ENCODE results near the gene ERCC6.

Gene ERCC6

GRCh38 chr10:49505589-49505988 is 33.3 kb downstream of the ERCC6 start:
- no peak for TF ChIP-seq CTCF (conservative IDR thresholded peaks at IDR 0.05; ENCODE audit: low read depth, low read length)
- DNase-seq (ENCODE audit: low read depth) = no peak
- no peak overlapping the region for H3K4me3 ChIP-seq (ENCODE audit: low read depth, low read length)

DNA sequence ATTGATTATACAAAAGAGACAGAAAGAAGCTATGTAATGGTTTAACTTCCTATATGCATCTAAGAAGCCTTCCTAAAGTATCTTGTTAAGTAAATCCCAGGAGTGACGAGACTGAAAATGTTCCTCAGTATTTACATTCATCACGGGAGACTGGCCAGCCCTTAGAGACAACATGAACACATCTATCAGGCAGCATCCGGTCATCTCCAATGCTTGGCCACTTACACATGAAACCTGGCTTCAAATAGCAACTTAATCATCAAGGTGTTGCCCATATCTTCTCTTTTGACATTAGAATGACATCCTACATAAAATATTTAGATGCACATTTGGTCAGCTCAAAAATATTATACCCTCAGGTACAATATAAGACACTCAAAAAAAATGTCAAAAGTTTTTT is 33.8 kb downstream of the ERCC6 start:
- no peak for TF ChIP-seq CTCF (conservative IDR thresholded peaks at IDR 0.05; ENCODE audit: low read depth, low read length)
- DNase-seq (ENCODE audit: low read depth) = no peak
- H3K4me3 ChIP-seq (ENCODE audit: low read depth, low read length) = no peak overlapping the region

GRCh38 chr10:49504528-49504927 is 34.4 kb downstream of the ERCC6 start:
- no peak overlapping the region for H3K4me3 ChIP-seq (ENCODE audit: low read depth, low read length)
- TF ChIP-seq CTCF (conservative IDR thresholded peaks at IDR 0.05; ENCODE audit: low read depth, low read length) = no peak
- no peak for DNase-seq (ENCODE audit: low read depth)

DNA sequence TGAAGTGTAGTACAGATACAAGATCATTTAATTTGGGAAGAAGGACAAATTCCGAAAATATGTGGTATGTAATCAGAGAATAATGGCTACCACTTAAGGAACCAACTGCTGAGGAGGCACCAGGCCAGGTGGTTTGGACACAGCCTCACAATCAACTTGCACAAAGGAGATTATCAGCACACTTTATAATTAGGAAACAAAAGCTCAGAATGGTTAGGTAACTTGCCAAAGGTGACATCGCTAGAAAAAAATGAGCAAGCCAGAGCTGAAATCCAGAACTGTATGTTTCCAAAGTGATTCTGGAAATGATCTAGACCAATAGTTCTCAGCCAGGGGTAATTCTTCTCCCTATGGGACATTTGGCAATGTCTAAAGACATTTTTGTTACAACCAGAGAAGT is 36.6 kb downstream of the ERCC6 start:
- TF ChIP-seq CTCF (conservative IDR thresholded peaks at IDR 0.05; ENCODE audit: low read depth, low read length) = no peak
- no peak overlapping the region for H3K4me3 ChIP-seq (ENCODE audit: low read depth, low read length)
- DNase-seq (ENCODE audit: low read depth) = peak; percentile 47

- no peak for DNase-seq (ENCODE audit: low read depth)
- TF ChIP-seq CTCF (conservative IDR thresholded peaks at IDR 0.05; ENCODE audit: low read depth, low read length) = no peak
- no peak overlapping the region for H3K4me3 ChIP-seq (ENCODE audit: low read depth, low read length)
Observed at GRCh38 chr10:49500412-49500811, 38.5 kb downstream of the ERCC6 start.

DNA sequence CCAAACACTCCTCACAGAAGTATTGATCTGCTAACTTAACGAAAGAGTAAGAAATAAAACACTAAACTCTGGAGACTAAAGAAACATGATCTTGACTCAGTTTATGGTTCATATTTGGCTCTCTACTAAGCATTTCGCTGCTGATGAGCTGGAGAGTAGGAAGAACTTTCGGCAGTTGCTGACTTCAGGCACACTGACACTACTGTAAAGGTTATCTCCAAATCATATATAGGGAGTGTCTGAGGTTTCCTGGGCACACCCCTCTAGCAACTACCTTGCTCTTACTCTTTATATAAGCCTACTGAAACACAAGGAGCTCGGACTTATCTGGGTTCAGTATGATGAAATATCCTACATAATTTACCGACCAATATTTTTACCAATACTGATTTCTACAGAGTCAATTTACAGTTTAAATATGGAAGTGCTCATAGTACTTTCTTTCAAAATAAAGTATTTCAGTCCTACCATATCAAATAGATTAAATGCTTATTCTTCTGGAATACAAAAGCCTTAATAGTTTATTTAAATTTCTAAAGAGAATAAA is 39.5 kb downstream of the ERCC6 start:
- H3K4me3 ChIP-seq (ENCODE audit: low read depth, low read length) = no peak overlapping the region
- TF ChIP-seq CTCF (conservative IDR thresholded peaks at IDR 0.05; ENCODE audit: low read depth, low read length) = no peak
- no peak for DNase-seq (ENCODE audit: low read depth)

DNA sequence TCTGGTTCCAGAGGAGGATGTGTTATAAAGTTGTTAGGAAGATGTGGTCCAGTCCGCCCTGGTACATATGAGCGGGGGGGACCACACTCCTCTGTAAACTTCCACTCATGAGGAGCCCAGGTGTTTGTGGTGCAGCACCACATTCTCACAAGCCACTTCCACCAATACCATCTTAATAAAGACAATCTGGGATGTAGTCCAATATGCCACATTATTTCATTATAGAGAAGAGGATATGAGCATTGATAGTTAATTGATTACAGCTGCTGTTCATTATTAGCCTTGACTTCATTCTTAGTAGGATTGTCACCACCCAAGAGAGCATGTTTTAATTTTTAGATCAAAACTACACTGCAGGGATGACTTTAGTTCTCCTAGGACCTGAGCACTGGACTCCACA is 40.5 kb downstream of the ERCC6 start:
- H3K4me3 ChIP-seq (ENCODE audit: low read depth, low read length) = no peak overlapping the region
- DNase-seq (ENCODE audit: low read depth) = no peak
- no peak for TF ChIP-seq CTCF (conservative IDR thresholded peaks at IDR 0.05; ENCODE audit: low read depth, low read length)

All from choroid plexus epithelial cell (primary cell).